ENCODE measurements around the gene COL18A1. TPM values are rescaled to one million over a fixed set of nuclear protein-coding genes. Genes with fewer than 3 reads are reported as not detected.

Gene COL18A1
- total and polyA plus RNA-seq, 8 donors, result 38.7 to 301 (median 77.8) TPM

- H3K4me1 ChIP-seq, result no peaks in the 10 kb centered on the region
- no peaks in the 10 kb centered on the region for H3K36me3 ChIP-seq
- ATAC-seq (no peak), FAIRE-seq (no peak), DNase-seq (peak in 1 of 6 donors; percentile 38)
- H3K27me3 ChIP-seq, result no peaks in the 10 kb centered on the region
- no peaks in the 10 kb centered on the region for H3K9me3 ChIP-seq
- TF ChIP-seq CTCF (IDR thresholded peaks at IDR 0.05), result no peak
- WGBS, 2 donors, result 87 to 88% methylated on average over 10 of the region's 10 CpGs
- intact Hi-C loops (cut with DNase I), result no loop called here
- H3K27ac ChIP-seq, result no peak overlapping the region
- no peak overlapping the region for H3K4me3 ChIP-seq
Observed at GRCh38 chr21:45540601-45540970, 135.6 kb downstream of the COL18A1 start.

GRCh38 chr21:45541221-45542039 is 136.5 kb downstream of the COL18A1 start:
- H3K4me1 ChIP-seq, result no peaks in the 10 kb centered on the region
- ATAC-seq (peak; percentile 66 to 73 (median 72)), FAIRE-seq (no peak), DNase-seq (peak; percentile 46 to 88 (median 74))
- intact Hi-C loops (cut with DNase I), result no loop called here
- TF ChIP-seq CTCF (IDR thresholded peaks at IDR 0.05), result no peak
- no peaks in the 10 kb centered on the region for H3K27me3 ChIP-seq
- 19 to 20% methylated on average over 47 to 50 of the region's 50 CpGs for WGBS, 2 donors
- H3K36me3 ChIP-seq, result no peaks in the 10 kb centered on the region
- H3K27ac ChIP-seq, result no peak overlapping the region
- H3K4me3 ChIP-seq, result peak overlapping the region; percentile 42 to 60 (median 55)
- H3K9me3 ChIP-seq, result no peaks in the 10 kb centered on the region

GRCh38 chr21:45542242-45542666 is 137.3 kb downstream of the COL18A1 start, which contains the start of gene SLC19A1:
TSS of gene SLC19A1 (minus strand) at chr21:45542440. CDS start at chr21:45537959, 4,481 bp downstream.
- no peaks in the 10 kb centered on the region for H3K4me1 ChIP-seq
- FAIRE-seq (no peak), ATAC-seq (peak; percentile 86 to 95 (median 92)), DNase-seq (peak; percentile 44 to 89 (median 74))
- no peaks in the 10 kb centered on the region for H3K27me3 ChIP-seq
- no peaks in the 10 kb centered on the region for H3K36me3 ChIP-seq
- peak in 1 of 4 donors; percentile 17 for TF ChIP-seq CTCF (IDR thresholded peaks at IDR 0.05)
- no peak within 1 kb of the TSS for H3K27ac ChIP-seq
- H3K9me3 ChIP-seq, result no peaks in the 10 kb centered on the region
- intact Hi-C loops (cut with DNase I), result no loop called here
- H3K4me3 ChIP-seq, result peak within 1 kb of the TSS; percentile 42 to 60 (median 55)
- WGBS, 2 donors, result 1% methylated on average over 27 to 59 of the region's 59 CpGs

- no peak for TF ChIP-seq CTCF (IDR thresholded peaks at IDR 0.05)
- Histone ChIP-seq H3K36me3 (no peaks in the 10 kb centered on the region), H3K4me1 (no peaks in the 10 kb centered on the region), H3K27me3 (no peaks in the 10 kb centered on the region), H3K9me3 (no peaks in the 10 kb centered on the region), H3K27ac (no peak overlapping the region), H3K4me3 (peak overlapping the region; percentile 42 to 60 (median 55))
- no peak for FAIRE-seq
- peak; percentile 3 to 11 (median 6) for ATAC-seq
- WGBS, 2 donors, result 26 to 33% methylated on average over 43 to 55 of the region's 55 CpGs
- peak in 4 of 6 donors; percentile 12 to 80 (median 55) for DNase-seq
- intact Hi-C loops (cut with DNase I), result no loop called here
Observed at GRCh38 chr21:45542667-45543370, 137.9 kb downstream of the COL18A1 start.
